CD14-positive monocyte (primary cell): Measurements from ENCODE around the gene TRAPPC2. TPM values are rescaled to one million over a fixed set of nuclear protein-coding genes. Genes with fewer than 3 reads are reported as not detected.

Experiments
- DNase-seq, 3 donors: peaks; one replicate each; pipeline ENCODE4 v3.0.0-alpha.2; 2011 to 2022
- H2AFZ ChIP-seq: 2 replicates; pipeline ENCODE4 v1.6.0; 2012; ENCODE audit warnings: mild to moderate bottlenecking, low read depth, low read length, inconsistent platforms; ENCODE audit not compliant: insufficient read depth, poor library complexity, severe bottlenecking
- H3K27ac ChIP-seq, 2 donors: 1 replicate in 1 of 2; 2 replicates in 1 of 2; pipeline ENCODE4 v1.5.1; 2012 to 2013; ENCODE audit warnings: low read length in 2 of 2, control low read depth in 1 of 2, inconsistent platforms in 1 of 2, low read depth in 1 of 2, mild to moderate bottlenecking in 1 of 2
- H3K27me3 ChIP-seq, 2 donors: one replicate each; pipeline versions ENCODE4 v1.6.0 to v1.6.1; 2011 to 2013; ENCODE audit warnings: low read length in 2 of 2; ENCODE audit not compliant: control insufficient read depth in 2 of 2, insufficient read depth in 2 of 2
- H3K36me3 ChIP-seq, 2 donors: replicated peaks in 1 of 2; 1 replicate in 1 of 2; 2 replicates in 1 of 2; pipeline versions ENCODE4 v1.5.1 to v1.6.1; 2012 to 2013; ENCODE audit warnings: low read length in 2 of 2, control low read depth in 1 of 2, inconsistent platforms in 1 of 2, mild to moderate bottlenecking in 1 of 2; ENCODE audit not compliant: insufficient read depth in 2 of 2, control insufficient read depth in 1 of 2
- H3K4me1 ChIP-seq, 2 donors: 1 replicate in 1 of 2; 2 replicates in 1 of 2; pipeline versions ENCODE4 v1.5.1 to v1.6.1; 2012 to 2013; ENCODE audit warnings: low read length in 2 of 2, control low read depth in 1 of 2, inconsistent platforms in 1 of 2, mild to moderate bottlenecking in 1 of 2, moderate library complexity in 1 of 2; ENCODE audit not compliant: insufficient read depth in 2 of 2, control insufficient read depth in 1 of 2
- H3K4me2 ChIP-seq: replicated peaks from 2 replicates; pipeline ENCODE3; 2012; ENCODE audit warnings: low read length, moderate library complexity, mild to moderate bottlenecking; ENCODE audit not compliant: poor library complexity, severe bottlenecking; ENCODE audit errors: extremely low read depth
- H3K4me3 ChIP-seq, 3 experiments: fragments of 200-600 bp in 1 of 3; sonication (generic) in 1 of 3; replicated peaks in 1 of 3; 1 replicate in 2 of 3; 2 replicates in 1 of 3; pipeline ENCODE4 v1.5.1; 2011 to 2013; ENCODE audit warnings: low read length in 3 of 3, mild to moderate bottlenecking in 3 of 3, control low read depth in 2 of 3, low read depth in 2 of 3, inconsistent platforms in 1 of 3, moderate library complexity in 1 of 3
- H3K79me2 ChIP-seq: 2 replicates; pipeline ENCODE4 v1.6.0; 2012; ENCODE audit warnings: mild to moderate bottlenecking, control low read depth, inconsistent platforms, low read length, moderate library complexity; ENCODE audit not compliant: insufficient read depth
- H3K9ac ChIP-seq: 2 replicates; pipeline ENCODE4 v1.6.0; 2017; ENCODE audit warnings: low read length, mild to moderate bottlenecking; ENCODE audit not compliant: insufficient read depth, poor library complexity, severe bottlenecking
- H3K9me3 ChIP-seq, 2 donors: replicated peaks in 1 of 2; 1 replicate in 1 of 2; 2 replicates in 1 of 2; pipeline versions ENCODE4 v1.5.1 to v1.6.1; 2012 to 2013; ENCODE audit warnings: low read length in 2 of 2, control low read depth in 1 of 2; ENCODE audit not compliant: control insufficient read depth in 1 of 2, insufficient read depth in 1 of 2
- H4K20me1 ChIP-seq: 2 replicates; pipeline ENCODE4 v1.6.0; 2012; ENCODE audit warnings: mild to moderate bottlenecking, low read length, control low read depth, moderate library complexity; ENCODE audit not compliant: insufficient read depth
- H3K27ac Mint-ChIP-seq, 7 donors: one replicate each; pipeline ENCODE4 v1.8.0; 2020; ENCODE audit warnings: mild to moderate bottlenecking in 7 of 7, mixed read lengths in 7 of 7, moderate library complexity in 6 of 7, inconsistent platforms in 2 of 7
- H3K27me3 Mint-ChIP-seq, 3 donors: one replicate each; pipeline ENCODE4 v1.8.0; 2021 to 2022; ENCODE audit warnings: low read depth in 3 of 3, mild to moderate bottlenecking in 3 of 3, mixed read lengths in 3 of 3, moderate library complexity in 3 of 3, inconsistent platforms in 1 of 3
- H3K36me3 Mint-ChIP-seq, 2 donors: one replicate each; pipeline ENCODE4 v1.8.0; 2020; ENCODE audit warnings: mixed read lengths in 2 of 2, inconsistent platforms in 1 of 2, mild to moderate bottlenecking in 1 of 2
- H3K4me1 Mint-ChIP-seq: one replicate; pipeline ENCODE4 v1.8.0; 2020; ENCODE audit warnings: mild to moderate bottlenecking, mixed read lengths
- H3K4me3 Mint-ChIP-seq, 2 donors: one replicate each; pipeline ENCODE4 v1.8.0; 2020; ENCODE audit warnings: mild to moderate bottlenecking in 2 of 2, mixed read lengths in 2 of 2, moderate library complexity in 1 of 2
- H3K9me3 Mint-ChIP-seq, 7 donors: one replicate each; pipeline ENCODE4 v1.8.0; 2020 to 2022; ENCODE audit warnings: mixed read lengths in 7 of 7, mild to moderate bottlenecking in 6 of 7, moderate library complexity in 6 of 7, inconsistent platforms in 2 of 7
- CTCF ChIP-seq: fragments of 200-600 bp; IDR thresholded peaks from one replicate; pipeline ENCODE4 v1.8.0; 2022; ENCODE audit warnings: antibody characterized with exemption, mild to moderate bottlenecking
- WGBS: methylation state at CpG from one replicate; pipeline ENCODE4 v1.1.5; 2013; ENCODE audit warnings: missing lambda C conversion rate; ENCODE audit not compliant: insufficient coverage; 5-methylcytosine and 5-hydroxymethylcytosine counted together
- intact Hi-C, 2 donors: fragments of 100-400 bp; cut with micrococcal nuclease; formaldehyde crosslinking; loops; one replicate each; pipeline versions ENCODE4 v1.15.0 to v1.15.1; 2023
- polyA plus RNA-seq, 3 donors: library from polyadenylated mRNA; depleted of rRNA in 1 of 3; unstranded in 2 of 3; stranded (reverse) in 1 of 3; fragments of 300-500 nt in 2 of 3; fragments of >200 nt in 1 of 3; fragmentation: Illumina TruSeq in 2 of 3; gene quantifications; 1 replicate in 2 of 3; 2 replicates in 1 of 3; pipeline ENCODE4 v1.2.3, GENCODE V29; 2012 to 2021

TRAPPC2 gene
- polyA plus RNA-seq, 3 donors, result 10.6 to 18.3 (median 12.2) TPM

GRCh38 chrX:13721371-13721770 is 13.0 kb downstream of the TRAPPC2 start:
- H3K27me3 ChIP-seq, result no peaks in the 10 kb centered on the region
- H3K79me2 ChIP-seq, result peaks cover 16% of the 10 kb centered on the region
- H3K9me3 ChIP-seq, result no peaks in the 10 kb centered on the region
- no peak overlapping the region for H3K4me2 ChIP-seq
- WGBS, result no CpG with 5 or more reads among the region's 4 CpGs
- peaks cover 0 to 5% of the 10 kb centered on the region in 2 donors for H3K4me1 ChIP-seq
- H3K9ac ChIP-seq, result no peak overlapping the region
- H3K36me3 ChIP-seq, result peaks cover 5 to 30% of the 10 kb centered on the region in 2 donors
- DNase-seq, result no peak
- H4K20me1 ChIP-seq, result no peaks in the 10 kb centered on the region
- TF ChIP-seq CTCF, result no peak
- no peak overlapping the region for H3K27ac Mint-ChIP-seq
- H3K9me3 Mint-ChIP-seq, result peaks cover 0 to 10% (median 5%) of the 10 kb centered on the region in 7 donors
- H3K27me3 Mint-ChIP-seq, result peaks cover 0 to 4% (median 0%) of the 10 kb centered on the region in 3 donors
- intact Hi-C loops, result no loop called here
- H3K4me3 ChIP-seq, result no peak overlapping the region
- H3K36me3 Mint-ChIP-seq, result peaks cover 15 to 30% of the 10 kb centered on the region in 2 donors
- peaks cover 9% of the 10 kb centered on the region for H3K4me1 Mint-ChIP-seq
- H3K27ac ChIP-seq, result no peak overlapping the region
- H2AFZ ChIP-seq, result no peak overlapping the region
- H3K4me3 Mint-ChIP-seq, result no peak overlapping the region

- Histone ChIP-seq H3K9ac (no peak overlapping the region), H4K20me1 (no peaks in the 10 kb centered on the region), H3K27me3 (no peaks in the 10 kb centered on the region), H3K36me3 (peaks cover 9 to 40% of the 10 kb centered on the region in 2 donors), H3K9me3 (no peaks in the 10 kb centered on the region), H3K4me3 (no peak overlapping the region), H3K27ac (no peak overlapping the region), H3K79me2 (peaks cover 6% of the 10 kb centered on the region), H3K4me2 (no peak overlapping the region), H3K4me1 (peaks cover 0 to 5% of the 10 kb centered on the region in 2 donors), H2AFZ (no peak overlapping the region)
- DNase-seq, result no peak
- WGBS, result 100% methylated on average over 2 of the region's 3 CpGs
- Mint-ChIP-seq H3K9me3 (peaks cover 0 to 4% (median 0%) of the 10 kb centered on the region in 7 donors), H3K27ac (peak overlapping the region in 1 of 7 donors; percentile 32), H3K27me3 (peaks cover 0 to 2% (median 0%) of the 10 kb centered on the region in 3 donors), H3K4me1 (peaks cover 5% of the 10 kb centered on the region), H3K4me3 (no peak overlapping the region), H3K36me3 (peaks cover 17 to 26% of the 10 kb centered on the region in 2 donors)
- intact Hi-C loops, result no loop called here
- no peak for TF ChIP-seq CTCF
Observed at GRCh38 chrX:13719192-13719856, 15.1 kb downstream of the TRAPPC2 start.
